CD14-positive monocyte (primary cell): ENCODE data around the gene TAP2. TPM values are rescaled to one million over a fixed set of nuclear protein-coding genes. Genes with fewer than 3 reads are reported as not detected.

Experiments used
- DNase-seq, 3 donors: peaks; one replicate each; pipeline ENCODE4 v3.0.0-alpha.2; 2011 to 2022
- H2AFZ ChIP-seq: 2 replicates; pipeline ENCODE4 v1.6.0; 2012; ENCODE audit warnings: mild to moderate bottlenecking, low read depth, low read length, inconsistent platforms; ENCODE audit not compliant: insufficient read depth, poor library complexity, severe bottlenecking
- H3K27ac ChIP-seq, 2 donors: 1 replicate in 1 of 2; 2 replicates in 1 of 2; pipeline ENCODE4 v1.5.1; 2012 to 2013; ENCODE audit warnings: low read length in 2 of 2, control low read depth in 1 of 2, inconsistent platforms in 1 of 2, low read depth in 1 of 2, mild to moderate bottlenecking in 1 of 2
- H3K27me3 ChIP-seq, 2 donors: one replicate each; pipeline versions ENCODE4 v1.6.0 to v1.6.1; 2011 to 2013; ENCODE audit warnings: low read length in 2 of 2; ENCODE audit not compliant: control insufficient read depth in 2 of 2, insufficient read depth in 2 of 2
- H3K36me3 ChIP-seq, 2 donors: replicated peaks in 1 of 2; 1 replicate in 1 of 2; 2 replicates in 1 of 2; pipeline versions ENCODE4 v1.5.1 to v1.6.1; 2012 to 2013; ENCODE audit warnings: low read length in 2 of 2, control low read depth in 1 of 2, inconsistent platforms in 1 of 2, mild to moderate bottlenecking in 1 of 2; ENCODE audit not compliant: insufficient read depth in 2 of 2, control insufficient read depth in 1 of 2
- H3K4me1 ChIP-seq, 2 donors: 1 replicate in 1 of 2; 2 replicates in 1 of 2; pipeline versions ENCODE4 v1.5.1 to v1.6.1; 2012 to 2013; ENCODE audit warnings: low read length in 2 of 2, control low read depth in 1 of 2, inconsistent platforms in 1 of 2, mild to moderate bottlenecking in 1 of 2, moderate library complexity in 1 of 2; ENCODE audit not compliant: insufficient read depth in 2 of 2, control insufficient read depth in 1 of 2
- H3K4me2 ChIP-seq: replicated peaks from 2 replicates; pipeline ENCODE3; 2012; ENCODE audit warnings: low read length, moderate library complexity, mild to moderate bottlenecking; ENCODE audit not compliant: poor library complexity, severe bottlenecking; ENCODE audit errors: extremely low read depth
- H3K4me3 ChIP-seq, 3 experiments: fragments of 200-600 bp in 1 of 3; sonication (generic) in 1 of 3; replicated peaks in 1 of 3; 1 replicate in 2 of 3; 2 replicates in 1 of 3; pipeline ENCODE4 v1.5.1; 2011 to 2013; ENCODE audit warnings: low read length in 3 of 3, mild to moderate bottlenecking in 3 of 3, control low read depth in 2 of 3, low read depth in 2 of 3, inconsistent platforms in 1 of 3, moderate library complexity in 1 of 3
- H3K79me2 ChIP-seq: 2 replicates; pipeline ENCODE4 v1.6.0; 2012; ENCODE audit warnings: mild to moderate bottlenecking, control low read depth, inconsistent platforms, low read length, moderate library complexity; ENCODE audit not compliant: insufficient read depth
- H3K9ac ChIP-seq: 2 replicates; pipeline ENCODE4 v1.6.0; 2017; ENCODE audit warnings: low read length, mild to moderate bottlenecking; ENCODE audit not compliant: insufficient read depth, poor library complexity, severe bottlenecking
- H3K9me3 ChIP-seq, 2 donors: replicated peaks in 1 of 2; 1 replicate in 1 of 2; 2 replicates in 1 of 2; pipeline versions ENCODE4 v1.5.1 to v1.6.1; 2012 to 2013; ENCODE audit warnings: low read length in 2 of 2, control low read depth in 1 of 2; ENCODE audit not compliant: control insufficient read depth in 1 of 2, insufficient read depth in 1 of 2
- H4K20me1 ChIP-seq: 2 replicates; pipeline ENCODE4 v1.6.0; 2012; ENCODE audit warnings: mild to moderate bottlenecking, low read length, control low read depth, moderate library complexity; ENCODE audit not compliant: insufficient read depth
- H3K27ac Mint-ChIP-seq, 7 donors: one replicate each; pipeline ENCODE4 v1.8.0; 2020; ENCODE audit warnings: mild to moderate bottlenecking in 7 of 7, mixed read lengths in 7 of 7, moderate library complexity in 6 of 7, inconsistent platforms in 2 of 7
- H3K27me3 Mint-ChIP-seq, 3 donors: one replicate each; pipeline ENCODE4 v1.8.0; 2021 to 2022; ENCODE audit warnings: low read depth in 3 of 3, mild to moderate bottlenecking in 3 of 3, mixed read lengths in 3 of 3, moderate library complexity in 3 of 3, inconsistent platforms in 1 of 3
- H3K36me3 Mint-ChIP-seq, 2 donors: one replicate each; pipeline ENCODE4 v1.8.0; 2020; ENCODE audit warnings: mixed read lengths in 2 of 2, inconsistent platforms in 1 of 2, mild to moderate bottlenecking in 1 of 2
- H3K4me1 Mint-ChIP-seq: one replicate; pipeline ENCODE4 v1.8.0; 2020; ENCODE audit warnings: mild to moderate bottlenecking, mixed read lengths
- H3K4me3 Mint-ChIP-seq, 2 donors: one replicate each; pipeline ENCODE4 v1.8.0; 2020; ENCODE audit warnings: mild to moderate bottlenecking in 2 of 2, mixed read lengths in 2 of 2, moderate library complexity in 1 of 2
- H3K9me3 Mint-ChIP-seq, 7 donors: one replicate each; pipeline ENCODE4 v1.8.0; 2020 to 2022; ENCODE audit warnings: mixed read lengths in 7 of 7, mild to moderate bottlenecking in 6 of 7, moderate library complexity in 6 of 7, inconsistent platforms in 2 of 7
- CTCF ChIP-seq: fragments of 200-600 bp; IDR thresholded peaks from one replicate; pipeline ENCODE4 v1.8.0; 2022; ENCODE audit warnings: antibody characterized with exemption, mild to moderate bottlenecking
- WGBS: methylation state at CpG from one replicate; pipeline ENCODE4 v1.1.5; 2013; ENCODE audit warnings: missing lambda C conversion rate; ENCODE audit not compliant: insufficient coverage; 5-methylcytosine and 5-hydroxymethylcytosine counted together
- intact Hi-C, 2 donors: fragments of 100-400 bp; cut with micrococcal nuclease; formaldehyde crosslinking; loops; one replicate each; pipeline versions ENCODE4 v1.15.0 to v1.15.1; 2023
- polyA plus RNA-seq, 3 donors: library from polyadenylated mRNA; depleted of rRNA in 1 of 3; unstranded in 2 of 3; stranded (reverse) in 1 of 3; fragments of 300-500 nt in 2 of 3; fragments of >200 nt in 1 of 3; fragmentation: Illumina TruSeq in 2 of 3; gene quantifications; 1 replicate in 2 of 3; 2 replicates in 1 of 3; pipeline ENCODE4 v1.2.3, GENCODE V29; 2012 to 2021

TAP2 gene
- polyA plus RNA-seq, 3 donors: 12.6 to 48.7 (median 25.9) TPM

DNA sequence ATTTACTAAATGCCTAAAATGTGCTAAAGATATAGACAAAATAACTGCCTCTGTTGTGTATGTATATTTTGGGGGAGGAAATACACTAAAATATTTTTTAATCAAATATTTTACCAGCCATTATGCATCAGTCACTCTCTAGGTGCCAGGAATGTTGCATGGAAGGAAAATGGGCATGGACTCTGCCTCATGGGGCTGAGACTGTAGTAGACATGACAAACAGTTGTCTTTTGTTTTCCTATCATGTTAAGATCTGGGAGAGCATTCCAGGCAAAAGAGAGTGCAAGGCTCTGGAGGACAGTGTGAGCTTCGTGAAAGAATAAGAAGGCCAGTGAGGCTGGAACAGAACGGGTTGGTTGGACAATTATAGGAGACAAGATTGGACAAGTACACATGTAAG is 48.2 kb downstream of the TAP2 start:
- Mint-ChIP-seq H3K4me3 (no peak overlapping the region), H3K9me3 (peaks cover 0 to 2% (median 0%) of the 10 kb centered on the region in 7 donors), H3K4me1 (peaks cover 31% of the 10 kb centered on the region), H3K27ac (no peak overlapping the region), H3K27me3 (peaks cover 6 to 12% (median 9%) of the 10 kb centered on the region in 3 donors), H3K36me3 (no peaks in the 10 kb centered on the region)
- no peak for TF ChIP-seq CTCF
- H3K9me3 ChIP-seq: no peaks in the 10 kb centered on the region
- no peaks in the 10 kb centered on the region for H3K27me3 ChIP-seq
- no peaks in the 10 kb centered on the region for H3K79me2 ChIP-seq
- H3K4me2 ChIP-seq: no peak overlapping the region
- DNase-seq: no peak
- H3K4me1 ChIP-seq: peaks cover 32 to 36% of the 10 kb centered on the region in 2 donors
- 80% methylated on average over 1 of the region's 2 CpGs for WGBS
- no peaks in the 10 kb centered on the region for H4K20me1 ChIP-seq
- no peak overlapping the region for H3K4me3 ChIP-seq
- H3K27ac ChIP-seq: no peak overlapping the region
- H3K36me3 ChIP-seq: no peaks in the 10 kb centered on the region
- H2AFZ ChIP-seq: no peak overlapping the region
- intact Hi-C loops: loop anchor here in 1 of 2 donors (10.0 kb wide), 2 partner anchors 86 to 546 kb away; no protein-coding TSS in a partner anchor
- H3K9ac ChIP-seq: no peak overlapping the region

Other genes starting within 250 kb of the TAP2 start
- gene HLA-DRB1, start 248.9 kb downstream of the TAP2 start, polyA plus RNA-seq: 1,000 to 10,000 TPM in 2 of 3 donors, 100 to 1,000 TPM in 1; 928 to 2,792 (median 2,645) TPM
- gene HLA-DQA1, start 201.3 kb downstream of the TAP2 start, polyA plus RNA-seq: 100 to 1,000 TPM in 2 of 3 donors, 10 to 100 TPM in 1; 98.1 to 191 (median 117) TPM
- gene HLA-DQB1, start 172.1 kb downstream of the TAP2 start, polyA plus RNA-seq: 100 to 1,000 TPM in 2 of 3 donors, 10 to 100 TPM in 1; 66.7 to 638 (median 246) TPM
- 10 to 100 TPM in 2 of 3 donors, under 1 TPM in 1; 0.24 to 53.5 (median 15.5) TPM for gene HLA-DQA2, start 97.3 kb downstream of the TAP2 start, polyA plus RNA-seq
- 10 to 100 TPM in 1 of 3 donors, 1 to 10 TPM in 1, not detected in 1; 4.4 to 37.5 TPM for gene HLA-DQB2, start 75.2 kb downstream of the TAP2 start, polyA plus RNA-seq
- gene HLA-DOB, start 21.7 kb downstream of the TAP2 start, polyA plus RNA-seq: 1 to 10 TPM in 1 of 3 donors, under 1 TPM in 2; 0.25 to 6.2 (median 0.64) TPM
- 100 to 1,000 TPM; 164 to 534 (median 487) TPM for gene PSMB8, start 5.3 kb upstream of the TAP2 start, polyA plus RNA-seq
- 100 to 1,000 TPM; 119 to 221 (median 204) TPM for gene TAP1, start 15.0 kb upstream of the TAP2 start, polyA plus RNA-seq
- gene PSMB9, start 15.5 kb upstream of the TAP2 start, polyA plus RNA-seq: 100 to 1,000 TPM; 204 to 405 (median 350) TPM
- 100 to 1,000 TPM; 510 to 924 (median 726) TPM for gene HLA-DMB, start 102.3 kb upstream of the TAP2 start, polyA plus RNA-seq
- gene HLA-DMA, start 114.4 kb upstream of the TAP2 start, polyA plus RNA-seq: 100 to 1,000 TPM; 434 to 526 (median 515) TPM
- 100 to 1,000 TPM in 1 of 3 donors, 10 to 100 TPM in 1, 1 to 10 TPM in 1; 9.6 to 475 (median 21.7) TPM for gene BRD2, start 129.9 kb upstream of the TAP2 start, polyA plus RNA-seq
- 10 to 100 TPM in 1 of 3 donors, 1 to 10 TPM in 2; 2.8 to 15.4 (median 9.1) TPM for gene HLA-DOA, start 170.9 kb upstream of the TAP2 start, polyA plus RNA-seq
- 1,000 to 10,000 TPM in 1 of 3 donors, 100 to 1,000 TPM in 2; 578 to 1,024 (median 796) TPM for gene HLA-DPA1, start 234.9 kb upstream of the TAP2 start, polyA plus RNA-seq
- 100 to 1,000 TPM; 569 to 682 (median 676) TPM for gene HLA-DPB1, start 237.3 kb upstream of the TAP2 start, polyA plus RNA-seq